NCI-H1694 (cell line): Measurements from ENCODE around the gene FAT4.

Source experiments
- DNase-seq: peaks from one replicate; lab custom pipeline; 2025; lab: John Stamatoyannopoulos, UW

FAT4 gene

DNA sequence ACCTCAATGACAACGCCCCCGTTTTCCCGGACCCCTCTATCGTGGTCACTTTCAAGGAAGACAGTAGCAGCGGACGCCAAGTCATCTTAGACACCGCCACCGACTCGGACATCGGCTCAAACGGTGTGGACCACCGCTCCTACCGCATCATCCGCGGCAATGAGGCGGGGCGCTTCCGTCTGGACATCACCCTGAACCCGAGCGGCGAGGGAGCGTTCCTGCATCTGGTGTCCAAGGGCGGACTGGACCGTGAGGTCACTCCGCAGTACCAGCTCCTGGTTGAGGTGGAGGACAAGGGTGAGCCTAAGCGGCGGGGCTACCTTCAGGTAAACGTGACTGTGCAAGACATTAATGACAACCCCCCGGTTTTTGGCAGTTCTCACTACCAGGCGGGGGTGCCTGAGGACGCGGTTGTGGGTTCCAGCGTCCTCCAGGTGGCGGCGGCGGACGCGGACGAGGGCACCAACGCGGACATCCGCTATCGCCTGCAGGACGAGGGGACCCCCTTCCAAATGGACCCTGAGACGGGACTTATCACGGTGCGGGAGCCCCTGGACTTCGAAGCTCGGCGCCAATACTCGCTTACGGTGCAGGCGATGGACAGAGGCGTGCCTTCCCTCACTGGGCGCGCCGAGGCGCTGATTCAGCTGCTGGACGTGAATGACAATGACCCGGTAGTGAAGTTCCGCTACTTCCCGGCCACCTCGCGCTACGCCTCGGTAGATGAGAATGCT, 2.2 kb downstream of the FAT4 start:
- no peak for DNase-seq

DNA sequence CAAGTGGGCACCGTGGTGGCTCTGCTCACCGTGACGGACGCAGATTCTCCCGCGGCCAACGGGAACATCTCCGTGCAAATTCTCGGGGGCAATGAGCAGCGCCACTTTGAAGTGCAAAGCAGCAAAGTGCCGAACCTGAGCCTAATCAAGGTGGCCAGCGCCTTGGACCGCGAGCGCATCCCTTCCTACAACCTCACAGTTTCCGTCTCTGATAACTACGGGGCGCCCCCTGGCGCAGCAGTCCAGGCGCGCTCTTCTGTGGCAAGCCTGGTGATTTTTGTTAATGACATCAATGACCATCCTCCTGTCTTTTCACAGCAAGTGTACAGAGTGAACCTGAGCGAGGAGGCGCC, 2.7 kb downstream of the FAT4 start:
- no peak for DNase-seq

GRCh38 chr4:125319311-125319710, 4.6 kb downstream of the FAT4 start:
- DNase-seq = no peak

- DNase-seq = no peak
Observed at GRCh38 chr4:125321709-125322365, 7.1 kb downstream of the FAT4 start.

GRCh38 chr4:125322366-125322730, 7.6 kb downstream of the FAT4 start:
- no peak for DNase-seq

DNA sequence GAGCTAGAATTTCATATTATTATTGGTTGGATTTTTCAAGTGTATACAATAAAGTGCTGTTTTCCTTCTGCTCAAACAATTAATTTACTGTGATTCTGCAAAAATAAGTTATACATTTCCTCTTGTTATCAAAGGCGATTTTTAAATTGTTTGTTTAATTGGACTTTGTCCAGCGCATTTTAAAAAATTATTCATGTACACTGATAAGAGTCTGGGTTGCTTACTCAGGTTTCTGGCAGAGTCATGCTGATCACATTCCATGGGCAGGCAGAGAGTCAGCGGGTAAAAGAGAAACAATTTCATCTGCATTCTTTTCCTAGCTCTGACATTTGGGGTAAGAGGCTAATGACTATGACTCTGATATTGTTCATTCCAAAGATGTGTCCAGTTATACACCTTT, 8.9 kb downstream of the FAT4 start:
- DNase-seq = no peak

DNA sequence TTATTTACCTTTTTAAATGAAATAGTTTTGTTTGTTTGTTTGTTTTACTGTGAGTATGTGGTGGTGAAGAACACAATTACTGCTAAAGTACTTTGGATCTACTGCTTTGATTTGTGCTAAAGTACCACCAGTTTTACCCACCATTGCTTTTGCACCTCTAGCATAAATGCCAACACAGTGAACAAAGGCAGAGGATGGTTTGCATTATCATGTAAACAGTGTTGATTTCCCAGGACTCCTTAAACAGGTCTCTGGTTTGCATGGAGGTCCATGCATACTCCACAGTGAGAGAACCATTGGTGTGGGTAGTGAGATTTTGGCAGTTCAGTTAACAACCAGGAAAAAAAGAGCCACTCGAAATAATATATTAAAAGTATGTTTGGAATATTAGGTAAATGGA, 11.0 kb downstream of the FAT4 start:
- no peak for DNase-seq

DNA sequence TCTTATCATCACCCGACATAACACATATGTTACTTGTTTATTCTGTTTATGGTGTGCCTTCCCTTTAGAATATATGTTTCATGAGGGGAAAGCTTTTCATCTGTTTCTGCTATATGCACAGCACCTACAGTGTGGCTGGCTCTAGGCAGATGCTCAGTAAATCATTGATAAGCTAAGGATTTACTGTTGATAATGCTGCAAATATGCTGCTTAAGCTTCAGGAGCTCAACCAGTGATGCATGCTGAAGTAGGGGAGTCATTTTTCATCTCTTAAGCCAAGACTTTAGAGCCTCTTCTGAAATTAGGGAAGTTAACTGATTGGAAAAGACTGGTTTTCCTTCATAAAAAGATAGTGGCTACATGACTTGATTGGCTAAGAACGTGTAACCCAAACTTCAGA, 16.4 kb downstream of the FAT4 start:
- DNase-seq = no peak

- no peak for DNase-seq
Observed at GRCh38 chr4:125334926-125335325, 20.2 kb downstream of the FAT4 start.

- DNase-seq = no peak
Observed at GRCh38 chr4:125338814-125339213, 24.1 kb downstream of the FAT4 start.

DNA sequence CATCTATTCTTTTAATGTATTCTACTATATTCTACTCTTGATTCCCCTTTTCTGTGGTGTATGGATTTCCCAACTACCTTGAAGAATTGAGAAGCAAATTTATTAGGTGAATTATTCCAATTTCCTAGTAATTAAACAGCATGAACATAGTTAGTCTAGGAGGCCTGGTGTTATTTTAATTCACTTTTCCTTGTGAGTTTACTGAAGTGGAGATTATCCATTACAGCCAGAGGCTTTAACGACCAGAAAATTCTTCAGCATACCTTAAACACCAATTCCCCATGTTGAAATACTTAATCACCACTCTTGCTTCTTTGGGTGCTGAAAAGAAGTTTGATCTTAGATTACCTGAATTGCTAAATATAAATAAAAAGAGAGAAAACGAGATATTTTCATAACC, 29.4 kb downstream of the FAT4 start:
- no peak for DNase-seq

DNA sequence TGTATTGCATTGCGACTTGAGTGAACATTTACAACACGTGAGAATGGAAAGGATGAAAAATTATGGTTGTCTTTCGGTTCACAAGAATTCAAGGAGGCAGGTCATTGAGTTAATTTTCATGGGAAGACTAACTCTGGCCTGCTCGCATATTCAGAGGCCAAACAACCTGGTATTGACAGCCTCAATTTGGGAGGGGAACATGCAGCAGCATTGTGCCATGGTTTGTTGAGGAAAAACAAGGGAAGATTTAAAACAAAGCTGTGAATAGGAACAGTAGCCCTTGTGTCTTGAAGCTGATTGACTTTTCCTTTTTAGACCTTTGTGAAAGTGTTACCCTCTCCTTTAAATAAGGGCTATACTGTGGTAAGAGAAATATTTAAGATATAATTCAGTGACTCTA, 31.9 kb downstream of the FAT4 start:
- DNase-seq = no peak

- no peak for DNase-seq
Observed at GRCh38 chr4:125350470-125351135, 35.8 kb downstream of the FAT4 start.

- no peak for DNase-seq
Observed at GRCh38 chr4:125352521-125352920, 37.8 kb downstream of the FAT4 start.

- DNase-seq = no peak
Observed at GRCh38 chr4:125353131-125353530, 38.4 kb downstream of the FAT4 start.

- DNase-seq = no peak
Observed at GRCh38 chr4:125355791-125356190, 41.0 kb downstream of the FAT4 start.

GRCh38 chr4:125357675-125358074, 42.9 kb downstream of the FAT4 start:
- DNase-seq = no peak

DNA sequence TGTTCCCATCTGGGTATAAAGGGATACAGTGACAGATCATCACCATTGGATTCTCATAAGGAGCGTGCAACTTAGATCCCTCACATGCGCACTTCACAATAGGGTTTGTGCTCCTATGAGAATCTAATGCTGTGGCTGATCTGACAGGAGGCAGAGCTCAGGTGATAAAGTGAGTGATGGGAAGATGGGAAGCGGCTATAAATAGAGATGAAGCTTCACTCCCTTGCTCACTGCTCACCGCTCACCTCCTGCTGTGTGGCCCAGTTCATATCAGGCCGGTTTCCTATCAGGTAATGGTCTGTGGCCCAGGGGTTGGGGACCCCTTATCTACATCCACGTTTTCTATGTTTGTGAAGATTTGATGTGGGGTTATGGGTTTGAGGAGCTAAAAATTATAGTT, 43.7 kb downstream of the FAT4 start:
- no peak for DNase-seq

- no peak for DNase-seq
Observed at GRCh38 chr4:125359363-125359762, 44.6 kb downstream of the FAT4 start.

- DNase-seq = no peak
Observed at GRCh38 chr4:125359960-125360634, 45.3 kb downstream of the FAT4 start.

DNA sequence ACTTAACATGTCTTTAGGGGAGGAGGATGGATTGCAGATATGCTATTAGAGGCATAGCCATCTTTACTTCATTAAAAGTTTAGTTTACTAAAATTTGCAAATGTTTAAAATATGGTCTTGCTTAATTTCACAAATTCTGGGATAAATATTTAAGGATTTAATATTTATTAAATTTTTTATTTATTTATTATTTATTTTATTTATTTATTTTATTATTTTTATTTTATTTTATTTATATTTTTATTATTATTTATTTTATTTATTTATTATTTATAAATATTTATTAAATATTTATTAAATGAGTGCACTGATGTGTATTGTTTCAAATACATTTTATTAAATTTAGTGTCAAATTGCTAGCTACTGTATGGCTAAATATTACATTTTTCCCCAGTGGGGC, 46.0 kb downstream of the FAT4 start:
- DNase-seq = no peak
